ENCODE results near the gene NUDT12. TPM values are rescaled to one million over a fixed set of nuclear protein-coding genes. Genes with fewer than 3 reads are reported as not detected.

NUDT12 gene
- total and polyA plus RNA-seq, 2 donors, result 8.7 to 10.6 TPM

DNA sequence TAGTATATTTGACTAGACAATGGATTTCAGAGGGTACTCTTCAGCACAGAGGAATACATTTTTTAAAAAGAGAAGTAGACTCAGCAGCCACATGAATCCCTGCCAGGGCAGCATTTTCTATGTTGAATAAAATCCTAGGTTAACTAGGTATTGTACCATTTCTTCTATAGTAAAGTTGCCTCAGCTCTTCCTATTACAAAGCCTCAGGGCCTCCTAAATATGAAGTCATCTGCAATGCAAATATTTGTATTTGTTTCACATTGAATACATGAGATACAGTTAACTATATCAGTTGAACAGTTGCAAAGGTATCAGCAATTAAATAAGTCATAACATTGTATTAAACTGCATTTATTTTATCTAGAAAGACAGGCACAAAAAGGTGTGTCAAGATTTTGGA, 59.5 kb downstream of the NUDT12 start:
- Histone ChIP-seq H3K27me3 (ENCODE audit: control insufficient read depth in 2 of 2, insufficient read depth in 1 of 2, low read length in 1 of 2) (no peaks in the 10 kb centered on the region), H3K9me3 (ENCODE audit: control insufficient read depth in 2 of 2, insufficient read depth in 1 of 2, low read length in 1 of 2) (no peaks in the 10 kb centered on the region), H3K36me3 (ENCODE audit: control insufficient read depth in 2 of 2, insufficient read depth in 2 of 2, low read length in 1 of 2) (no peaks in the 10 kb centered on the region), H3K4me3 (ENCODE audit: low read length in 2 of 2) (no peak overlapping the region), H3K27ac (ENCODE audit: low read depth in 1 of 2, low read length in 1 of 2) (no peak overlapping the region), H3K4me1 (ENCODE audit: control insufficient read depth in 2 of 2, insufficient read depth in 2 of 2, low read length in 2 of 2) (peaks cover 0 to 9% of the 10 kb centered on the region in 2 donors)
- DNase-seq (ENCODE audit: low read depth in 6 of 9, low spot score in 9 of 9), result no peak

DNA sequence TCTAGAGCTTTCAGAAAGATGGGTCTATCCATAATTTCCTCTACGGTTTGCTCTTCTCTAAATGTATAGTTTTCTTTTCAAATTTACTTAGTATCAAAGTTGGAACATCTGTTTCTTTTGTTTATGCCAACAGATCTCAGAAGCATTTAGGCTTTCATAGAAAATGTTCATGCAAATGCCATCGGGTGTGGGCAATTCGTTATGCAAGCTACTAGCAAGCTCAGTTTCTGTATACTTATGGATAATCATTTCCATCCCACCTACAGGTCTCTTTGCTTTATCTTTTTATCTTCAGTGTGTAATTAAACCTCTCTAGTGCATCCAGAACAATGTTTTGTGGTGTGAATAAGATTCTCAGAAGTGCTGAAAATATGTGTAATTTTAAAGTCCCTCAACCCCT, 59.9 kb downstream of the NUDT12 start:
- Histone ChIP-seq H3K9me3 (ENCODE audit: control insufficient read depth in 2 of 2, insufficient read depth in 1 of 2, low read length in 1 of 2) (no peaks in the 10 kb centered on the region), H3K4me1 (ENCODE audit: control insufficient read depth in 2 of 2, insufficient read depth in 2 of 2, low read length in 2 of 2) (peaks cover 0 to 9% of the 10 kb centered on the region in 2 donors), H3K27me3 (ENCODE audit: control insufficient read depth in 2 of 2, insufficient read depth in 1 of 2, low read length in 1 of 2) (no peaks in the 10 kb centered on the region), H3K36me3 (ENCODE audit: control insufficient read depth in 2 of 2, insufficient read depth in 2 of 2, low read length in 1 of 2) (no peaks in the 10 kb centered on the region), H3K4me3 (ENCODE audit: low read length in 2 of 2) (no peak overlapping the region), H3K27ac (ENCODE audit: low read depth in 1 of 2, low read length in 1 of 2) (no peak overlapping the region)
- 98% methylated on average over 3 of the region's 3 CpGs for WGBS
- DNase-seq (ENCODE audit: low read depth in 6 of 9, low spot score in 9 of 9), result no peak
